GM12878 (cell line): ENCODE data around the gene TRAF2. TPM values are rescaled to one million over a fixed set of nuclear protein-coding genes. Genes with fewer than 3 reads are reported as not detected.

Source experiments
- ATAC-seq: fragments of 200-7000 bp; cut with Tn5 transposase; 3 replicates; pipeline ENCODE4 v1.9.1; 2020; ENCODE audit warnings: mild to moderate bottlenecking, moderate library complexity
- BruUV-seq: library from RNA; stranded (reverse); fragments of 400-500 nt; replicated peaks from 2 replicates; lab custom pipeline; 2021; lab: Mats Ljungman, UMichigan
- CTCF ChIA-PET: fragments of 300-600 bp; sonication (Branson Sonifier 250); formaldehyde crosslinking; extraction: SDS; loops from one replicate; lab custom pipeline; 2021; ENCODE audit warnings: inconsistent platforms; lab: Yijun Ruan, JAX
- POLR2A ChIA-PET: fragments of 350-600 bp; formaldehyde crosslinking; extraction: SDS; loops from one replicate; lab custom pipeline; 2021; ENCODE audit warnings: inconsistent platforms; lab: Charles Lee
- RAD21 ChIA-PET: fragments of 300-600 bp; sonication (Branson Sonifier 250); formaldehyde crosslinking; loops from one replicate; lab custom pipeline; 2023; ENCODE audit warnings: antibody characterized with exemption; ENCODE audit not compliant: unreplicated experiment; lab: Charles Lee
- SMC1A ChIA-PET: fragments of 300-600 bp; sonication (Branson Sonifier 250); formaldehyde crosslinking; loops from one replicate; lab custom pipeline; 2023; ENCODE audit not compliant: unreplicated experiment, uncharacterized antibody; lab: Charles Lee
- DNase-seq: peaks from one replicate; pipeline ENCODE4 v3.0.0-alpha.2; 2011; ENCODE audit warnings: low read depth, low spot score
- FAIRE-seq: peaks from 3 replicates; lab custom pipeline; 2011; peaks lifted over from hg19 to GRCh38; lab: Jason Lieb, UNC
- H2AFZ ChIP-seq: 2 replicates; pipeline ENCODE4 v1.6.0; 2011; ENCODE audit warnings: low read depth, low read length, control low read depth; ENCODE audit not compliant: control insufficient read depth
- H3K27ac ChIP-seq: 2 replicates; pipeline ENCODE4 v1.5.1; 2011; ENCODE audit warnings: control low read depth; ENCODE audit not compliant: control insufficient read depth, insufficient read depth
- H3K27me3 ChIP-seq, 2 experiments: replicated peaks in 1 of 2; 2 replicates each; pipeline versions ENCODE4 v1.6.0 to v1.6.1; 2011; ENCODE audit warnings: low read length in 1 of 2; ENCODE audit not compliant: control insufficient read depth in 2 of 2, insufficient read depth in 2 of 2
- H3K36me3 ChIP-seq, 2 experiments: 2 replicates each; pipeline ENCODE4 v1.5.1; 2011; ENCODE audit warnings: low read length in 1 of 2; ENCODE audit not compliant: control insufficient read depth in 2 of 2, insufficient read depth in 2 of 2
- H3K4me1 ChIP-seq: 2 replicates; pipeline ENCODE4 v1.6.1; 2011; ENCODE audit warnings: mild to moderate bottlenecking, low read length, moderate library complexity, mixed read lengths; ENCODE audit not compliant: control insufficient read depth, insufficient read depth
- H3K4me2 ChIP-seq: 2 replicates; pipeline ENCODE4 v1.6.0; 2011; ENCODE audit warnings: control low read depth; ENCODE audit not compliant: control insufficient read depth, insufficient read depth
- H3K4me3 ChIP-seq: fragments of 200-600 bp; sonication (generic); 2 replicates; pipeline ENCODE4 v1.5.1; 2016
- H3K79me2 ChIP-seq: 2 replicates; pipeline ENCODE4 v1.6.0; 2011; ENCODE audit warnings: low read length; ENCODE audit not compliant: control insufficient read depth, insufficient read depth
- H3K9ac ChIP-seq: 2 replicates; pipeline ENCODE4 v1.8.0; 2011; ENCODE audit warnings: low read length, control low read depth, mixed read lengths; ENCODE audit not compliant: control insufficient read depth, insufficient read depth
- H3K9me3 ChIP-seq: replicated peaks from 3 replicates; pipeline ENCODE4 v1.5.1; 2011; ENCODE audit warnings: mild to moderate bottlenecking, low read length; ENCODE audit not compliant: control insufficient read depth, insufficient read depth
- H4K20me1 ChIP-seq: 2 replicates; pipeline ENCODE4 v1.6.0; 2011; ENCODE audit not compliant: control insufficient read depth, insufficient read depth
- BCLAF1 ChIP-seq: fragments of 450-650 bp; IDR thresholded peaks from 2 replicates; pipeline ENCODE4 v1.6.1; 2017; ENCODE audit warnings: antibody characterized with exemption, mild to moderate bottlenecking, moderate library complexity
- FOXM1 ChIP-seq: IDR thresholded peaks from 2 replicates; pipeline ENCODE4 v1.6.1; 2012; ENCODE audit warnings: low read depth, mild to moderate bottlenecking, inconsistent platforms, low read length, moderate library complexity
- MAX ChIP-seq: IDR thresholded peaks from 2 replicates; pipeline ENCODE4 v1.6.1; 2012; ENCODE audit warnings: low read depth, low read length, improper control_type of control experiment
- RB1 ChIP-seq: fragments of 450-650 bp; formaldehyde crosslinking; IDR thresholded peaks from 2 replicates; pipeline ENCODE4 v1.6.1; 2017; ENCODE audit warnings: mild to moderate bottlenecking, borderline replicate concordance
- SMARCA5 ChIP-seq: fragments of 450-650 bp; IDR thresholded peaks from 2 replicates; pipeline ENCODE4 v1.6.1; 2017; ENCODE audit warnings: mild to moderate bottlenecking
- TARDBP ChIP-seq: IDR thresholded peaks from 2 replicates; pipeline ENCODE4 v1.6.1; 2016; ENCODE audit warnings: borderline replicate concordance
- ZBED1 ChIP-seq: IDR thresholded peaks from 2 replicates; pipeline ENCODE4 v1.6.1; 2016; ENCODE audit warnings: borderline replicate concordance
- ZNF217 ChIP-seq: fragments of 450-650 bp; IDR thresholded peaks from 2 replicates; pipeline ENCODE4 v1.6.1; 2017; ENCODE audit warnings: antibody characterized with exemption, mild to moderate bottlenecking
- ZNF384 ChIP-seq: IDR thresholded peaks from 2 replicates; pipeline ENCODE4 v1.6.1; 2012; ENCODE audit warnings: low read depth, mild to moderate bottlenecking, low read length, improper control_type of control experiment, borderline replicate concordance
- WGBS: methylation state at CpG from one replicate; pipeline ENCODE4 v1.1.6; 2016; ENCODE audit warnings: low lambda C conversion rate; ENCODE audit not compliant: insufficient replicate concordance, insufficient coverage; ENCODE audit errors: missing lambda C conversion rate; 5-methylcytosine and 5-hydroxymethylcytosine counted together
- in situ Hi-C: fragments of 300-500 bp; cut with MboI; formaldehyde crosslinking; loops from 9 replicates; pipeline ENCODE4 v1.14.3; 2018; ENCODE audit warnings: mixed read lengths
- intact Hi-C: fragments of 100-400 bp; cut with micrococcal nuclease; formaldehyde crosslinking; loops from one replicate; pipeline ENCODE4 v1.14.2; 2022; ENCODE audit not compliant: unreplicated experiment
- polyA plus RNA-seq, 11 experiments: library from polyadenylated mRNA; depleted of rRNA in 4 of 11; unstranded in 6 of 11; stranded (reverse) in 5 of 11; fragments of >200 nt; fragmentation: Nextera tagmentation in 4 of 11; fragmentation: Illumina TruSeq in 1 of 11; extraction: Ambion mirVana in 4 of 11; extraction: Trizol in 1 of 11; gene quantifications; 1 replicate in 1 of 11; 2 replicates in 10 of 11; pipeline versions ENCODE4 v1.2.1 to v1.2.3, GENCODE V29; 2011 to 2016; ENCODE audit warnings: inconsistent platforms in 2 of 11, missing spikeins in 2 of 11, low read depth in 1 of 11
- total RNA-seq, 4 experiments: library from RNA; depleted of rRNA in 3 of 4; stranded (reverse); fragments of >200 nt in 3 of 4; fragmentation: Illumina TruSeq in 1 of 4; extraction: Trizol in 1 of 4; gene quantifications; 2 replicates each; pipeline versions ENCODE4 v1.2.1 to v1.2.3, GENCODE V29; 2013 to 2021
- TF ChIP-seq, protein P1 (sequence below): IDR thresholded peaks from 2 replicates; pipeline ENCODE4 v1.6.1; 2011; ENCODE audit warnings: borderline replicate concordance, low read depth, mild to moderate bottlenecking, moderate library complexity, mixed read lengths, low read length; ENCODE audit not compliant: insufficient read depth; ENCODE audit errors: extremely low read length

The TRAF2 gene
- total and polyA plus RNA-seq, 10 of the 15 experiments (the other 5 are each of a cell fraction or from before 2014, with no cell fraction given), result 0.34 to 39.5 (median 18.7) TPM

DNA sequence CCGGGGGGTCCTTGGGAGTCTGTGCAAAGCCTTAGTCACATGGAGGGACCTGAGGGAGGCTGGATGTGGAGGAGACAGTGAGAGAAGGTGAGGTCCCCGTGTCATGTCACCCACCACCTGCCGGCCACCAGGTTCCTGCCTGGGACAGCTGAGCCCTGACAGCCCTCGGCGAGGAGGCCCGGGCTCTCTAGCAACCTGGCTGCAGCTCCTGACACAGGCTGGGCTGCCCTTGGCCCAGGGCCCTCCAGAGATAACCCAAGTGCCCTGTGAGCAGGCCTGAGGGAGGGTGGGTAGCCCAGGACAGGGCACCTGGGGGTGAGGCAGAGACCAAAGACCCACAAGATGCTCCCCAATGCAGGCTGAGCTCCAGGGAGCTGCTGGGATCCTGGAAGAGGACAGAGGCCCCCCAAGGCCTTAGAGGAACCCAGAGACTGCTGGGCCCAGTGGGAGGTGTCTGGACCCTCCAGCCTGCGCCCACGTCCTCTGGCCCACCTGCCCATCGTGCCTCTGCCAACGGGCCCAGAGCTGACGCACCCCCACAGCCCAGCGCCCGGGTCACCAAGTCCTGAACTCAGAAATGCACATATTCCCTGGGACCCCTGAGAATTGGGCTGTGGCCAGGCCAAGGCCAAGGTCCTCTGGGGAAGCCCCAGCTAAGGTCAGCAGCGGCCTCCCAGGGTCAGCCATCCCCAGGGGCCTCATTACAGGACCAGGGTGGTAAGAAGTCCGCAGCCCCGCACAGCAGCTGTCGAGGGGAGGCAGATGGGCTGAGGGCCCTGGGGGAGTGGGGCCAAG, 82.2 kb downstream of the TRAF2 start:
- Histone ChIP-seq H3K4me2 (no peak overlapping the region), H3K4me1 (peaks cover 7% of the 10 kb centered on the region), H3K9me3 (no peaks in the 10 kb centered on the region), H3K27me3 (no peaks in the 10 kb centered on the region), H3K27ac (no peak overlapping the region), H2AFZ (no peak overlapping the region), H3K9ac (no peak overlapping the region), H4K20me1 (no peaks in the 10 kb centered on the region; the same call in 1 of the 2 replicates), H3K79me2 (no peaks in the 10 kb centered on the region), H3K36me3 (no peaks in the 10 kb centered on the region), H3K4me3 (no peak overlapping the region)
- WGBS, result 32% methylated on average over 17 of the region's 17 CpGs
- in situ Hi-C loops, result no loop called here
- no peak for TF ChIP-seq SMARCA5
- FAIRE-seq (no peak), DNase-seq (no peak), ATAC-seq (no peak)
- ChIA-PET SMC1A (no interaction called here), RAD21 (no interaction called here), CTCF (interaction anchor here (0.8 kb wide), 1 partner anchor 21 kb away, joined by 4 read pairs; no protein-coding TSS in a partner anchor), POLR2A (no interaction called here)
- intact Hi-C loops, result no loop called here
- BruUV-seq, result no TSS peak

GRCh38 chr9:136969150-136969549, 82.8 kb downstream of the TRAF2 start:
- H2AFZ ChIP-seq, result no peak overlapping the region
- CTCF ChIA-PET, result interaction anchor here (0.8 kb wide), 1 partner anchor 22 kb away, joined by 4 read pairs; no protein-coding TSS in a partner anchor
- H3K9ac ChIP-seq, result no peak overlapping the region
- H3K4me3 ChIP-seq, result no peak overlapping the region
- WGBS, result 36% methylated on average over 16 of the region's 17 CpGs
- ATAC-seq (no peak), DNase-seq (no peak), FAIRE-seq (no peak)
- intact Hi-C loops (no loop called here), in situ Hi-C loops (no loop called here)
- BruUV-seq, result no TSS peak
- H3K27me3 ChIP-seq, result no peaks in the 10 kb centered on the region
- POLR2A ChIA-PET, result no interaction called here
- H4K20me1 ChIP-seq, result no peaks in the 10 kb centered on the region; the same call in 1 of the 2 replicates
- no peak overlapping the region for H3K4me2 ChIP-seq
- no peaks in the 10 kb centered on the region for H3K36me3 ChIP-seq
- no peaks in the 10 kb centered on the region for H3K79me2 ChIP-seq
- H3K4me1 ChIP-seq, result peaks cover 7% of the 10 kb centered on the region
- RAD21 ChIA-PET, result no interaction called here
- no peak overlapping the region for H3K27ac ChIP-seq
- SMC1A ChIA-PET, result no interaction called here
- H3K9me3 ChIP-seq, result no peaks in the 10 kb centered on the region
- TF ChIP-seq ZBED1 (no peak), MAX (no peak), BCLAF1 (no peak), ZNF217 (no peak), TARDBP (no peak), FOXM1 (no peak), ZNF384 (no peak), SMARCA5 (no peak), RB1 (no peak)
- TF ChIP-seq, protein P1, sequence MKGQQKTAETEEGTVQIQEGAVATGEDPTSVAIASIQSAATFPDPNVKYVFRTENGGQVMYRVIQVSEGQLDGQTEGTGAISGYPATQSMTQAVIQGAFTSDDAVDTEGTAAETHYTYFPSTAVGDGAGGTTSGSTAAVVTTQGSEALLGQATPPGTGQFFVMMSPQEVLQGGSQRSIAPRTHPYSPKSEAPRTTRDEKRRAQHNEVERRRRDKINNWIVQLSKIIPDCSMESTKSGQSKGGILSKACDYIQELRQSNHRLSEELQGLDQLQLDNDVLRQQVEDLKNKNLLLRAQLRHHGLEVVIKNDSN, result no peak
